ENCODE data around the gene DAB2.

DNA sequence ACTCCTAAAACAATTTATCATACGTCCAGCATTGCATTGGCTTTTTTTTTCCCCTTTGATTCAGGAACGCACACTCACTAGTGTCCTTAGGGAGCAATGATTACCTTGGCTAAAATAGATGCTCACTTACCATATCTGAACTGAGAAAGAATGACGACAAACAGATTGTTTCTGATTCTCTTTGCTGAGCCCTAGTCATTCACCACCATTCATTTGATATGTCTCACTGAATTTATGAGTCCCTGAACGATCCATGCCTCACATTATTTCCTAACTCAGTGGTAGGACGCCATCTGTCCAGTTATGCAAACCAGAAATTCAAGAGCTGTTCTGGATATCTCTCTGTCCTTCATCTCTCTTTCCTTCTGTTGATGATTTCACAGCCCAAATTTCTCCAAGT lies 39.3 kb upstream of the DAB2 start:
- TF ChIP-seq CTCF (IDR thresholded peaks at IDR 0.05) (no peak), POLR2A (IDR thresholded peaks at IDR 0.05) (no peak), POLR2AphosphoS5 (IDR thresholded peaks at IDR 0.05) (no peak)

Data from breast epithelium (tissue), 3 donors.